Peyer's patch (tissue), 4 donors: ENCODE data around the gene TMEM219.

ENCODE experiments used
- CTCF ChIP-seq, 6 experiments: fragments of 450-650 bp in 4 of 6; fragments of 200-600 bp in 2 of 6; sonication (generic) in 1 of 6; IDR thresholded peaks; one replicate each; pipeline ENCODE4 v1.5.1; 2017 to 2019; ENCODE audit warnings: antibody characterized with exemption in 6 of 6, mild to moderate bottlenecking in 3 of 6, moderate library complexity in 1 of 6
- POLR2A ChIP-seq, 2 donors: fragments of 450-650 bp; IDR thresholded peaks; one replicate each; pipeline ENCODE4 v1.5.1; 2017; ENCODE audit warnings: antibody characterized with exemption in 2 of 2, mild to moderate bottlenecking in 2 of 2, moderate library complexity in 2 of 2

- TF ChIP-seq CTCF (IDR thresholded peaks at IDR 0.05) (no peak), POLR2A (IDR thresholded peaks at IDR 0.05) (no peak)
These were observed 35.2 kb upstream of the TMEM219 start for GRCh38 chr16:29926711-29927052.
